ENCODE results near the gene PLEKHM3. TPM values are rescaled to one million over a fixed set of nuclear protein-coding genes. Genes with fewer than 3 reads are reported as not detected.

PLEKHM3 gene
- total and polyA plus RNA-seq, 2 donors (not counting 3 experiments of a cell fraction or from before 2014, with no cell fraction given), result 3.1 to 9.1 TPM

DNA sequence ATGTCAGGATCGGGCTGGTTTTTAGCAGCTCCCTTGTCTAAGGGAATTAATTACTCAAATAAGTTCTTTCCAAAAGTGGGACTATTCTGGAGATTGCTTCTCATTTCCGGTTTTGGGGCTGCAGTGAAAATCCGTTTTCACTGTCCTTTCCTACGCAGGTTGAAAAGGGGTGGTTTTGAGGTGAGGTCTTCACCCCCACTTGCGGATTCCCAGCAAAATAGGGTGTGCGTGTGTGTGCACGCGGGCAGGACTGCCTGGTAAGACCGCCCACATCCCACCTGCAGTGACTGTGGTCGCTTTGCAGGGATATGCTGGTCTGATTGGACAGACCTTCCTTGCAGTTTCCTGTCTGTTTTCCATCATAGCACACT is 472 bp upstream of the PLEKHM3 start:
- peak overlapping the region; percentile 82 for H3K4me2 ChIP-seq (ENCODE audit: insufficient read depth, low read length)
- peak overlapping the region; percentile 97 for H2AFZ ChIP-seq (ENCODE audit: low read depth, low read length)
- H3K27me3 ChIP-seq (ENCODE audit: control insufficient read depth in 2 of 2, insufficient read depth in 2 of 2, low read length in 2 of 2), result peaks cover 0 to 5% of the 10 kb centered on the region in 2 experiments
- TSS peak; percentile 56 for BruUV-seq (replicated peaks)
- no peaks in the 10 kb centered on the region for H3K79me2 ChIP-seq (ENCODE audit: control insufficient read depth, insufficient read depth, low read length)
- H3K4me1 ChIP-seq (ENCODE audit: control insufficient read depth, extremely low read depth, insufficient read depth, low read length), result peaks cover 12% of the 10 kb centered on the region
- ChIA-PET CTCF (interaction anchor here (0.6 to 2.6 kb wide), 11 partner anchors 8 to 399 kb away, joined by 3 to 21 read pairs (median 5); partner anchors contain the start of gene FZD5), POLR2A (interaction anchor here (0.7 to 1.5 kb wide), 5 partner anchors 12 to 315 kb away, joined by 3 to 4 read pairs (median 3); partner anchors contain the start of genes CCNYL1 and PIKFYVE)
- H3K27ac ChIP-seq (ENCODE audit: insufficient read depth, low read depth, low read length), result peak overlapping the region; percentile 39
- no peaks in the 10 kb centered on the region for H3K9me1 ChIP-seq (replicated peaks; ENCODE audit: control insufficient read depth, extremely low read depth, insufficient read depth, low read length)
- peak overlapping the region in 2 of 3 experiments; percentile 55 to 74 for H3K4me3 ChIP-seq (replicated peaks in 1 of 3; ENCODE audit: insufficient read depth in 1 of 3, low read depth in 1 of 3, low read length in 3 of 3)
- no peaks in the 10 kb centered on the region for H4K20me1 ChIP-seq (replicated peaks; ENCODE audit: control insufficient read depth, extremely low read depth, insufficient read depth, low read length)
- peak overlapping the region; percentile 82 for H3K9ac ChIP-seq (replicated peaks; ENCODE audit: extremely low read depth, insufficient read depth, low read length)
- dilution Hi-C loops (cut with MboI; ENCODE audit: extremely low pct_ligation_motif_present, low sequenced_read_pairs) (no loop called here), intact Hi-C loops (cut with micrococcal nuclease) (loop anchor here (1.0 to 5.0 kb wide), 3 partner anchors 178 to 348 kb away; partner anchors contain the start of gene FZD5)
- TF ChIP-seq, protein P1, sequence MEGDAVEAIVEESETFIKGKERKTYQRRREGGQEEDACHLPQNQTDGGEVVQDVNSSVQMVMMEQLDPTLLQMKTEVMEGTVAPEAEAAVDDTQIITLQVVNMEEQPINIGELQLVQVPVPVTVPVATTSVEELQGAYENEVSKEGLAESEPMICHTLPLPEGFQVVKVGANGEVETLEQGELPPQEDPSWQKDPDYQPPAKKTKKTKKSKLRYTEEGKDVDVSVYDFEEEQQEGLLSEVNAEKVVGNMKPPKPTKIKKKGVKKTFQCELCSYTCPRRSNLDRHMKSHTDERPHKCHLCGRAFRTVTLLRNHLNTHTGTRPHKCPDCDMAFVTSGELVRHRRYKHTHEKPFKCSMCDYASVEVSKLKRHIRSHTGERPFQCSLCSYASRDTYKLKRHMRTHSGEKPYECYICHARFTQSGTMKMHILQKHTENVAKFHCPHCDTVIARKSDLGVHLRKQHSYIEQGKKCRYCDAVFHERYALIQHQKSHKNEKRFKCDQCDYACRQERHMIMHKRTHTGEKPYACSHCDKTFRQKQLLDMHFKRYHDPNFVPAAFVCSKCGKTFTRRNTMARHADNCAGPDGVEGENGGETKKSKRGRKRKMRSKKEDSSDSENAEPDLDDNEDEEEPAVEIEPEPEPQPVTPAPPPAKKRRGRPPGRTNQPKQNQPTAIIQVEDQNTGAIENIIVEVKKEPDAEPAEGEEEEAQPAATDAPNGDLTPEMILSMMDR (IDR thresholded peaks at IDR 0.05; ENCODE audit: extremely low read depth in 1 of 2, insufficient read depth in 1 of 2, low read depth in 1 of 2, low read length in 2 of 2), result no peak
- TF ChIP-seq POLR2A (IDR thresholded peaks at IDR 0.05; ENCODE audit: low read depth, low read length), result no peak
- H3K36me3 ChIP-seq (ENCODE audit: control insufficient read depth in 2 of 2, extremely low read depth in 1 of 2, insufficient read depth in 2 of 2, low read length in 2 of 2), result no peaks in the 10 kb centered on the region
- peak; percentile 5 for DNase-seq (ENCODE audit: low read depth, low spot score)
- FAIRE-seq, result no peak
- H3K9me3 ChIP-seq (replicated peaks; ENCODE audit: control insufficient read depth, insufficient read depth, low read length), result no peaks in the 10 kb centered on the region

DNA sequence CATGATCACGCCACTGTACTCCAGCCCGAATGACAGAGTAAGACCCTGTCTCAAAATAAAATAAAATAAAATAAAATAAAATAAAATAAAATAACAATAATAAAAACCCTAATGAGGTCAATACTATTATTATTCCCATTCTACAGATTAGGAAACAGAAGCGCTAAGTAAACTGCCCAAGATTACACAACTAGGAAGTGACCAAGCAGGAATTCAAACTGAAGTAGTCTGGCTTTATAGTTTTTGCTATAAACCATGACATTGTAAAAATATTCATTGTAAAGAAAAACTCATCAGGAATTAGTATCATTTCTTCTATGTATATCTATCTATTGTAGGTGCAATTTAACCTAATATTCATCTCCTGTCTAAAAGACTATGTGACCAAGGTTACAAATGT is 1.2 kb downstream of the PLEKHM3 start:
- Histone ChIP-seq H3K36me3 (ENCODE audit: control insufficient read depth in 2 of 2, extremely low read depth in 1 of 2, insufficient read depth in 2 of 2, low read length in 2 of 2) (no peaks in the 10 kb centered on the region), H3K9me3 (replicated peaks; ENCODE audit: control insufficient read depth, insufficient read depth, low read length) (no peaks in the 10 kb centered on the region), H4K20me1 (replicated peaks; ENCODE audit: control insufficient read depth, extremely low read depth, insufficient read depth, low read length) (no peaks in the 10 kb centered on the region), H3K9me1 (replicated peaks; ENCODE audit: control insufficient read depth, extremely low read depth, insufficient read depth, low read length) (no peaks in the 10 kb centered on the region), H3K4me2 (ENCODE audit: insufficient read depth, low read length) (no peak overlapping the region), H3K4me1 (ENCODE audit: control insufficient read depth, extremely low read depth, insufficient read depth, low read length) (peaks cover 12% of the 10 kb centered on the region), H3K79me2 (ENCODE audit: control insufficient read depth, insufficient read depth, low read length) (no peaks in the 10 kb centered on the region), H3K27me3 (ENCODE audit: control insufficient read depth in 2 of 2, insufficient read depth in 2 of 2, low read length in 2 of 2) (no peaks in the 10 kb centered on the region), H3K9ac (replicated peaks; ENCODE audit: extremely low read depth, insufficient read depth, low read length) (no peak overlapping the region), H3K4me3 (replicated peaks in 1 of 3; ENCODE audit: insufficient read depth in 1 of 3, low read depth in 1 of 3, low read length in 3 of 3) (no peak overlapping the region), H3K27ac (ENCODE audit: insufficient read depth, low read depth, low read length) (no peak overlapping the region), H2AFZ (ENCODE audit: low read depth, low read length) (no peak overlapping the region)
- BruUV-seq (replicated peaks), result no TSS peak
- POLR2A ChIA-PET, result no interaction called here
- no peak for DNase-seq (ENCODE audit: low read depth, low spot score)
- FAIRE-seq, result no peak
- dilution Hi-C loops (cut with MboI; ENCODE audit: extremely low pct_ligation_motif_present, low sequenced_read_pairs) (no loop called here), intact Hi-C loops (cut with micrococcal nuclease) (loop anchor here (2.0 kb wide), 1 partner anchor 255 kb away; the partner anchor contains the start of gene FZD5)
- CTCF ChIA-PET, result interaction anchor here (1.4 to 2.6 kb wide), 4 partner anchors 10 to 278 kb away, joined by 5 to 21 read pairs (median 6); no protein-coding TSS in a partner anchor
- TF ChIP-seq JUN (IDR thresholded peaks at IDR 0.05; ENCODE audit: borderline replicate concordance, insufficient read depth, insufficient read length, low read depth) (no peak), MYC (IDR thresholded peaks at IDR 0.05; ENCODE audit: low read depth, low read length) (no peak), EZH2 (IDR thresholded peaks at IDR 0.05; ENCODE audit: borderline replicate concordance, low read depth, low read length, severe bottlenecking) (no peak), GATA2 (IDR thresholded peaks at IDR 0.05; ENCODE audit: insufficient read depth, insufficient read length, low read depth, low read length) (no peak), POLR2A (IDR thresholded peaks at IDR 0.05; ENCODE audit: low read depth, low read length) (no peak), POLR2AphosphoS5 (IDR thresholded peaks at IDR 0.05; ENCODE audit: insufficient read depth, low read depth, low read length) (no peak), FOS (IDR thresholded peaks at IDR 0.05; ENCODE audit: borderline replicate concordance, insufficient read depth, low read length) (no peak)
- TF ChIP-seq, protein P1 (IDR thresholded peaks at IDR 0.05; ENCODE audit: extremely low read depth in 1 of 2, insufficient read depth in 1 of 2, low read depth in 1 of 2, low read length in 2 of 2), result no peak
- TF ChIP-seq, protein P2, sequence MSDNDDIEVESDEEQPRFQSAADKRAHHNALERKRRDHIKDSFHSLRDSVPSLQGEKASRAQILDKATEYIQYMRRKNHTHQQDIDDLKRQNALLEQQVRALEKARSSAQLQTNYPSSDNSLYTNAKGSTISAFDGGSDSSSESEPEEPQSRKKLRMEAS (IDR thresholded peaks at IDR 0.05; ENCODE audit: insufficient read depth, insufficient read length), result no peak
